Measurements from ENCODE around the gene PUM2. TPM values are rescaled to one million over a fixed set of nuclear protein-coding genes. Genes with fewer than 3 reads are reported as not detected.

Gene PUM2
- total and polyA plus RNA-seq, 2 of the 8 experiments (the other 6 are each of a cell fraction or from before 2014, with no cell fraction given), result 46.6 to 114 TPM

GRCh38 chr2:20281876-20282275 is 68.8 kb downstream of the PUM2 start:
- no peak overlapping the region for H4K5ac ChIP-seq (ENCODE audit: insufficient read length, low read depth, low read length)
- H4K91ac ChIP-seq (replicated peaks; ENCODE audit: insufficient read length, low read length), result no peak overlapping the region
- H4K20me1 ChIP-seq (replicated peaks in 1 of 2; ENCODE audit: control insufficient read depth in 1 of 2, insufficient read depth in 2 of 2, low read length in 2 of 2), result no peaks in the 10 kb centered on the region
- no peak overlapping the region for H2AK5ac ChIP-seq (ENCODE audit: low read depth, low read length)
- POLR2A ChIA-PET (ENCODE audit: partially characterized antibody), result interaction anchor here (0.7 kb wide), 1 partner anchor 33 kb away, joined by 3 read pairs; no protein-coding TSS in a partner anchor
- DNase-seq (ENCODE audit: low read depth in 1 of 2, low spot score in 2 of 2), result no peak
- H3K4me1 ChIP-seq (replicated peaks in 1 of 4; ENCODE audit: control insufficient read depth in 3 of 4, insufficient read depth in 4 of 4, low read length in 3 of 4), result no peaks in the 10 kb centered on the region
- no peak overlapping the region for H3K9ac ChIP-seq (replicated peaks in 1 of 4; ENCODE audit: extremely low read depth in 1 of 4, low read depth in 3 of 4, low read length in 3 of 4)
- H2BK12ac ChIP-seq (ENCODE audit: low read depth, low read length), result no peak overlapping the region
- no peak for FAIRE-seq
- H2BK20ac ChIP-seq (ENCODE audit: low read length), result no peak overlapping the region
- H3K79me2 ChIP-seq (ENCODE audit: control insufficient read depth in 1 of 2, insufficient read depth in 2 of 2, low read length in 2 of 2), result no peaks in the 10 kb centered on the region; a peak in 1 of 4 replicates
- no peak overlapping the region for H2BK5ac ChIP-seq (ENCODE audit: low read depth, low read length)
- no peak overlapping the region for H3K4me3 ChIP-seq (ENCODE audit: extremely low read depth in 1 of 4, insufficient read depth in 2 of 4, low read depth in 3 of 4, low read length in 4 of 4)
- H2AFZ ChIP-seq (ENCODE audit: low read length), result no peak overlapping the region
- no peaks in the 10 kb centered on the region for H3K9me3 ChIP-seq (ENCODE audit: insufficient read depth in 2 of 2, low read depth in 1 of 2, low read length in 1 of 2)
- H3K56ac ChIP-seq (replicated peaks; ENCODE audit: insufficient read length, low read depth, low read length), result no peak overlapping the region
- H4K8ac ChIP-seq (ENCODE audit: extremely low read depth, insufficient read depth, low read length), result no peak overlapping the region
- no peak overlapping the region for H3K27ac ChIP-seq (ENCODE audit: low read depth, low read length)
- H3K79me1 ChIP-seq (ENCODE audit: low read depth, low read length), result no peaks in the 10 kb centered on the region
- H3K4ac ChIP-seq (replicated peaks; ENCODE audit: insufficient read length, low read depth, low read length), result no peak overlapping the region
- CTCF ChIA-PET (ENCODE audit: partially characterized antibody), result interaction anchor here (2.3 kb wide), 1 partner anchor 10 kb away, joined by 24 read pairs; no protein-coding TSS in a partner anchor
- H2BK15ac ChIP-seq (ENCODE audit: low read length), result no peak overlapping the region
- no peaks in the 10 kb centered on the region for H3K23me2 ChIP-seq (ENCODE audit: low read depth, low read length)
- H3K36me3 ChIP-seq (ENCODE audit: control insufficient read depth in 2 of 4, insufficient read depth in 4 of 4, low read length in 3 of 4), result peaks cover 5 to 63% (median 23%) of the 10 kb centered on the region in 4 experiments; a peak in 7 of 8 replicates
- no peak overlapping the region for H2BK120ac ChIP-seq (replicated peaks; ENCODE audit: low read depth, low read length)
- no peak overlapping the region for H3K18ac ChIP-seq (ENCODE audit: extremely low read depth, low read length)
- H3K23ac ChIP-seq (ENCODE audit: insufficient read length), result no peak overlapping the region
- no peak overlapping the region for H3K14ac ChIP-seq (ENCODE audit: insufficient read length)
- no peak overlapping the region for H3K4me2 ChIP-seq (ENCODE audit: insufficient read depth in 1 of 2, low read depth in 2 of 2, low read length in 2 of 2)
- 85% methylated on average over 2 of the region's 2 CpGs; no CpG with 5 or more reads in 1 of the 2 experiments for WGBS, 2 experiments (ENCODE audit: extremely low coverage in 1 of 2, insufficient coverage in 1 of 2, insufficient read length in 1 of 2, insufficient replicate concordance in 2 of 2, low coverage in 1 of 2, low lambda C conversion rate in 2 of 2, missing lambda C conversion rate in 1 of 2)
- H3K27me3 ChIP-seq (replicated peaks in 1 of 4; ENCODE audit: control insufficient read depth in 3 of 4, extremely low read depth in 1 of 4, insufficient read depth in 3 of 4, low read length in 3 of 4), result no peaks in the 10 kb centered on the region
- TF ChIP-seq MAX (IDR thresholded peaks at IDR 0.05) (no peak), EGR1 (IDR thresholded peaks at IDR 0.05; ENCODE audit: borderline replicate concordance, low read depth, low read length) (no peak), ZNF274 (IDR thresholded peaks at IDR 0.05; ENCODE audit: borderline replicate concordance, extremely low read depth, low read length) (no peak), JUN (IDR thresholded peaks at IDR 0.05; ENCODE audit: low read depth, low read length) (no peak), E2F6 (IDR thresholded peaks at IDR 0.05) (no peak), CEBPB (IDR thresholded peaks at IDR 0.05; ENCODE audit: low read depth, low read length) (no peak), SRF (IDR thresholded peaks at IDR 0.05; ENCODE audit: low read depth, low read length) (no peak), TEAD4 (IDR thresholded peaks at IDR 0.05; ENCODE audit: low read depth, low read length) (no peak), RNF2 (IDR thresholded peaks at IDR 0.05; ENCODE audit: borderline replicate concordance, low read depth, low read length, missing control alignments, poor library complexity, severe bottlenecking) (no peak), KDM1A (IDR thresholded peaks at IDR 0.05; ENCODE audit: borderline replicate concordance, low read length) (no peak), RAD21 (IDR thresholded peaks at IDR 0.05 in 1 of 2, conservative IDR thresholded peaks at IDR 0.05 in 1 of 2; ENCODE audit: low read depth in 2 of 2, low read length in 2 of 2) (no peak), MAFK (IDR thresholded peaks at IDR 0.05; ENCODE audit: low read depth, low read length) (no peak), SAP30 (IDR thresholded peaks at IDR 0.05; ENCODE audit: insufficient read depth, insufficient replicate concordance, low read length) (no peak)

Data from H1 (cell line).